Skeletal muscle satellite cell (primary cell): ENCODE data around the gene CCDC187.

Experiments
- H3K27me3 ChIP-seq: 2 replicates; pipeline ENCODE4 v1.7.0; 2013; ENCODE audit warnings: low read length; ENCODE audit not compliant: control insufficient read depth, insufficient read depth
- H3K36me3 ChIP-seq: 2 replicates; pipeline ENCODE4 v1.7.0; 2013; ENCODE audit warnings: mild to moderate bottlenecking, control low read depth, low read length; ENCODE audit not compliant: insufficient read depth
- H3K4me1 ChIP-seq: 2 replicates; pipeline ENCODE4 v1.7.0; 2013; ENCODE audit warnings: low read length; ENCODE audit not compliant: control insufficient read depth, insufficient read depth
- H3K4me2 ChIP-seq: 2 replicates; pipeline ENCODE4 v1.7.0; 2013; ENCODE audit warnings: mild to moderate bottlenecking, low read length
- H3K4me3 ChIP-seq: 2 replicates; pipeline ENCODE4 v1.7.0; 2013; ENCODE audit warnings: low read length
- H3K9ac ChIP-seq: 2 replicates; pipeline ENCODE4 v1.7.0; 2013; ENCODE audit warnings: mild to moderate bottlenecking, low read depth, low read length, moderate library complexity
- H3K9me3 ChIP-seq: replicated peaks from 2 replicates; pipeline ENCODE4 v1.7.0; 2013; ENCODE audit warnings: mild to moderate bottlenecking, control low read depth, low read length

Gene CCDC187

GRCh38 chr9:136299116-136299515 lies 4.8 kb downstream of the CCDC187 start:
- Histone ChIP-seq H3K4me2 (no peak overlapping the region), H3K9me3 (no peaks in the 10 kb centered on the region), H3K4me1 (no peaks in the 10 kb centered on the region), H3K27me3 (peaks cover 34% of the 10 kb centered on the region), H3K9ac (no peak overlapping the region), H3K36me3 (no peaks in the 10 kb centered on the region), H3K4me3 (no peak overlapping the region)

- Histone ChIP-seq H3K4me2 (no peak overlapping the region), H3K36me3 (no peaks in the 10 kb centered on the region), H3K27me3 (peaks cover 34% of the 10 kb centered on the region), H3K9ac (no peak overlapping the region), H3K9me3 (no peaks in the 10 kb centered on the region), H3K4me3 (no peak overlapping the region), H3K4me1 (no peaks in the 10 kb centered on the region)
Measured at GRCh38 chr9:136297766-136298735, 5.8 kb downstream of the CCDC187 start.

DNA sequence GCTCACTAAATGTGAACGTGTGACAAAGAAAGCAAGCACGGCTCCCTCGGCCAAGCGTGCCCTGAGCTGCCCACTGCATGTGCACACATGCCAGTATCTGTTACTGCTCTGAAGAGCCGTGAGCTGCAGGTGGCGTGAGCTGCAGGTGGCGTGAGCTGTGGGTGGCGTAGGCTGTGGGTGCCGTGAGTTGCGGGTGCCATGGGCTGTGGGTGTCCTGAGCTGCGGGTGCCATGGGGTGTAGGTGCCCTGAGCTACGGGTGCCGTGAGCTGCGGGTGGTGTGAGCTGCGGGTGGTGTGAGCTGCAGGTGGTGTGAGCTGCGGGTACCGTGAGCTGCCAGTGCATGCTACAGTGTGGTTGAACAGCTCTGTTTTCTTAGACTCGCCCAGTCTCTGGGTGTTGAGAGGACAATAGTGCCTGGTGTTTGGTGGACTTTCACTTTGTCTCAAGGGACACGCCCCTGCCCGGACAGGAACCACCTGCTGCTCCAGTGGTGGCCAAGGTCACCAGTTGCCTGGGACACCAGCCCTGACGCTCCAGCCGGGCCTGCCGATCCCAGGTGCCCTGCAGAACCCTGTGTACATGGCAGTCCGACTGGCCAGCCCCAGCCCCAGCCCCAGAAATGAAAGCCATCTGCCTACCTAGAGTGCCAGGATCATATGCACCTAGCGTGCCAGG lies 6.7 kb downstream of the CCDC187 start:
- Histone ChIP-seq H3K9ac (no peak overlapping the region), H3K4me3 (no peak overlapping the region), H3K36me3 (no peaks in the 10 kb centered on the region), H3K9me3 (no peaks in the 10 kb centered on the region), H3K4me2 (no peak overlapping the region), H3K4me1 (no peaks in the 10 kb centered on the region), H3K27me3 (peaks cover 42% of the 10 kb centered on the region)

DNA sequence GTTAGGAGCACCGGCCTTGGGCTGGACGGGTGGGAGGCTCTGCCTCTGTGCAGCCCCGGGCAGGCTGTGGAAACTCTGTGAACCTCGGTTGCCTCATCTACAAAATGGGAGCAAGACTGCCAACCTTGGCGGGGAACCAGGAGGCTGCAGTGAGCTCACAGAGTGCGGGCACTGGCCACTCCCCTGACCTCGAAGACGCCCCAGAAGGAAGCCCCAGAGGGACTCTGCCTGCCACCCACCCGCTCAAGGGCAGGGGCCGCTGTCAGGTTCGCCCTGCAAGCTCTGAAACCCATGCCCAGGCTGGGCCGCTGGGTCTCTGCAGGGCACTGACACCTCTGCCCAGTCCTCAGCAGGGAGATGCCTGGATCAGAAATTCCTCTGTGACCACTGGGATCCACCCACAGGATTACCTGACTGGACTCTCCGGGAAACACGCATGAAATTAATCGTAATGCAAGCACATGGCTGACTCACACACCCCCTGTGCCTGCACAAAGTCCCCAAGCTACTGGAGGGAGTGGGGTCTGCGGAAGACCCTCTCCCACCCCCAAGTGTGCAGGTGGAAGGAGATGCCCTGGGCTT lies 7.4 kb downstream of the CCDC187 start:
- Histone ChIP-seq H3K36me3 (no peaks in the 10 kb centered on the region), H3K9me3 (no peaks in the 10 kb centered on the region), H3K4me2 (no peak overlapping the region), H3K4me3 (no peak overlapping the region), H3K27me3 (peaks cover 48% of the 10 kb centered on the region), H3K4me1 (no peaks in the 10 kb centered on the region), H3K9ac (no peak overlapping the region)

- no peak overlapping the region for H3K4me3 ChIP-seq
- H3K4me1 ChIP-seq: no peaks in the 10 kb centered on the region
- no peak overlapping the region for H3K4me2 ChIP-seq
- peaks cover 48% of the 10 kb centered on the region for H3K27me3 ChIP-seq
- no peaks in the 10 kb centered on the region for H3K9me3 ChIP-seq
- no peaks in the 10 kb centered on the region for H3K36me3 ChIP-seq
- no peak overlapping the region for H3K9ac ChIP-seq
Measured at GRCh38 chr9:136295542-136296433, 8.1 kb downstream of the CCDC187 start.

- Histone ChIP-seq H3K9me3 (no peaks in the 10 kb centered on the region), H3K27me3 (peaks cover 46% of the 10 kb centered on the region), H3K4me1 (no peaks in the 10 kb centered on the region), H3K4me2 (no peak overlapping the region), H3K4me3 (no peak overlapping the region), H3K9ac (no peak overlapping the region), H3K36me3 (no peaks in the 10 kb centered on the region)
Measured at GRCh38 chr9:136295055-136295454, 8.8 kb downstream of the CCDC187 start.

DNA sequence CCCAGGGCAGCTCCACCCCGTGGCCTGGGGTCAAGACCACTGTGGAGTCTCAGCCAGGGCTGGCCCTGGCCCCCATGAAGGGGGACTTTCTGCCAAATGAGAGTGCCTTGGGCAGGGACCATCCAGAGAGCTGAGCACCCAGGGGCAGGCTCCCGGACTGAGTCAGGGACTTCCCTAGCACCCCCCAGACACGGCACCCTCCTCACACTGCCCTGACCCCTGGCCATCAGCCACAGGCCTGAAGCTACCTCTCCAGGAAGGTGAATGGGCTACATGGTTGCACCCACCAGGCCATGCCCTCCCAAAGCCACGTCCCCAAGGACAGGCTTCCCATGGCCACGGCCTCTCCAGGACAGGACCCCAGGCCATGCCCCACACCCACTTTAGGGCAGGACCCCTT lies 9.5 kb downstream of the CCDC187 start:
- Histone ChIP-seq H3K27me3 (peaks cover 42% of the 10 kb centered on the region), H3K9ac (no peak overlapping the region), H3K4me3 (no peak overlapping the region), H3K36me3 (no peaks in the 10 kb centered on the region), H3K4me2 (no peak overlapping the region), H3K4me1 (no peaks in the 10 kb centered on the region), H3K9me3 (no peaks in the 10 kb centered on the region)

- no peak overlapping the region for H3K4me3 ChIP-seq
- H3K9ac ChIP-seq: no peak overlapping the region
- H3K27me3 ChIP-seq: peaks cover 41% of the 10 kb centered on the region
- H3K36me3 ChIP-seq: no peaks in the 10 kb centered on the region
- no peaks in the 10 kb centered on the region for H3K4me1 ChIP-seq
- no peak overlapping the region for H3K4me2 ChIP-seq
- H3K9me3 ChIP-seq: no peaks in the 10 kb centered on the region
Measured at GRCh38 chr9:136293476-136294077, 10.3 kb downstream of the CCDC187 start.

GRCh38 chr9:136292591-136293448 lies 11.1 kb downstream of the CCDC187 start:
- H3K9me3 ChIP-seq: no peaks in the 10 kb centered on the region
- H3K36me3 ChIP-seq: no peaks in the 10 kb centered on the region
- H3K27me3 ChIP-seq: peaks cover 39% of the 10 kb centered on the region
- H3K4me2 ChIP-seq: peak overlapping the region; percentile 40
- no peak overlapping the region for H3K4me3 ChIP-seq
- no peaks in the 10 kb centered on the region for H3K4me1 ChIP-seq
- no peak overlapping the region for H3K9ac ChIP-seq

- H3K27me3 ChIP-seq: peaks cover 39% of the 10 kb centered on the region
- H3K36me3 ChIP-seq: no peaks in the 10 kb centered on the region
- no peak overlapping the region for H3K4me3 ChIP-seq
- H3K9ac ChIP-seq: no peak overlapping the region
- H3K4me2 ChIP-seq: peak overlapping the region; percentile 40
- no peaks in the 10 kb centered on the region for H3K4me1 ChIP-seq
- no peaks in the 10 kb centered on the region for H3K9me3 ChIP-seq
Measured at GRCh38 chr9:136292026-136292538, 11.8 kb downstream of the CCDC187 start.
